Smooth muscle cell (in vitro differentiated cells): ENCODE measurements around the gene E2F2. TPM values are rescaled to one million over a fixed set of nuclear protein-coding genes. Genes with fewer than 3 reads are reported as not detected.
A peak's percentile ranks its signal among the peaks of the same experiment; 100 is the strongest.

Source experiments
- DNase-seq: peaks from one replicate; lab custom pipeline; 2025; ENCODE audit not compliant: unreplicated experiment; lab: John Stamatoyannopoulos, UW
- H2AFZ ChIP-seq: fragments of 200-600 bp; sonication (generic); 2 replicates; pipeline ENCODE4 v1.6.0; 2016; ENCODE audit warnings: antibody characterized with exemption, low read depth, mild to moderate bottlenecking
- H3F3A ChIP-seq: fragments of 200-600 bp; sonication (generic); 2 replicates; pipeline ENCODE4 v1.6.0; 2017; ENCODE audit warnings: antibody characterized with exemption, low read depth
- H3K27ac ChIP-seq: fragments of 200-600 bp; sonication (generic); 2 replicates; pipeline ENCODE4 v1.5.1; 2016; ENCODE audit warnings: low read depth, mild to moderate bottlenecking
- H3K27me3 ChIP-seq: fragments of 200-600 bp; sonication (generic); 2 replicates; pipeline ENCODE4 v1.6.1; 2016; ENCODE audit warnings: low read depth, mild to moderate bottlenecking
- H3K36me3 ChIP-seq: fragments of 200-600 bp; sonication (generic); 2 replicates; pipeline ENCODE4 v1.5.1; 2016; ENCODE audit warnings: low read depth
- H3K4me1 ChIP-seq: fragments of 200-600 bp; sonication (generic); 2 replicates; pipeline ENCODE4 v1.5.1; 2016; ENCODE audit warnings: low read depth
- H3K4me2 ChIP-seq: fragments of 200-600 bp; sonication (generic); 2 replicates; pipeline ENCODE4 v1.6.0; 2016; ENCODE audit warnings: mild to moderate bottlenecking
- H3K4me3 ChIP-seq: fragments of 200-600 bp; sonication (generic); 2 replicates; pipeline ENCODE4 v1.5.1; 2016; ENCODE audit warnings: mild to moderate bottlenecking
- H3K79me2 ChIP-seq: fragments of 200-600 bp; sonication (generic); 2 replicates; pipeline ENCODE4 v1.6.0; 2016; ENCODE audit warnings: low read depth, mild to moderate bottlenecking
- H3K9ac ChIP-seq: fragments of 200-600 bp; sonication (generic); 2 replicates; pipeline ENCODE4 v1.6.0; 2016; ENCODE audit warnings: low read depth
- H3K9me3 ChIP-seq: fragments of 200-600 bp; sonication (generic); replicated peaks from 2 replicates; pipeline ENCODE4 v1.5.1; 2016; ENCODE audit warnings: low read depth
- H4K20me1 ChIP-seq: fragments of 200-600 bp; sonication (generic); 2 replicates; pipeline ENCODE4 v1.6.0; 2016; ENCODE audit warnings: low read depth
- CTCF ChIP-seq: fragments of 200-600 bp; sonication (generic); IDR thresholded peaks from 2 replicates; pipeline ENCODE4 v1.5.1; 2017; ENCODE audit warnings: borderline replicate concordance, mild to moderate bottlenecking, antibody characterized with exemption; ENCODE audit not compliant: insufficient read depth, poor library complexity, severe bottlenecking
- WGBS: methylation state at CpG from one replicate; pipeline ENCODE4 v1.1.7; 2016; ENCODE audit warnings: low lambda C conversion rate; 5-methylcytosine and 5-hydroxymethylcytosine counted together
- polyA plus RNA-seq: library from polyadenylated mRNA; unstranded; fragments of >200 nt; fragmentation: Nextera tagmentation; extraction: Ambion mirVana; gene quantifications from 2 replicates; pipeline ENCODE4 v1.2.1, GENCODE V29; 2016
- total RNA-seq: library from RNA; depleted of rRNA; stranded (reverse); fragments of >200 nt; gene quantifications from 2 replicates; pipeline ENCODE4 v1.2.3, GENCODE V29; 2014

The E2F2 gene
- total and polyA plus RNA-seq, 2 experiments from 2014 or later: 0.63 to 1.4 TPM

- Histone ChIP-seq H3K4me3 (peak overlapping the region; percentile 89), H3K9ac (peak overlapping the region; percentile 82), H3K4me1 (peaks cover 73% of the 10 kb centered on the region), H2AFZ (no peak overlapping the region), H4K20me1 (peaks cover 35% of the 10 kb centered on the region), H3F3A (peaks cover 53% of the 10 kb centered on the region), H3K27me3 (no peaks in the 10 kb centered on the region), H3K9me3 (no peaks in the 10 kb centered on the region), H3K79me2 (peaks cover 24% of the 10 kb centered on the region), H3K36me3 (no peaks in the 10 kb centered on the region), H3K27ac (peak overlapping the region; percentile 99), H3K4me2 (peak overlapping the region; percentile 98)
- no peak for TF ChIP-seq CTCF
- DNase-seq: no peak
- 2% methylated on average over 33 of the region's 34 CpGs for WGBS
Observed at GRCh38 chr1:23558140-23558871, 27.3 kb upstream of the E2F2 start.

DNA sequence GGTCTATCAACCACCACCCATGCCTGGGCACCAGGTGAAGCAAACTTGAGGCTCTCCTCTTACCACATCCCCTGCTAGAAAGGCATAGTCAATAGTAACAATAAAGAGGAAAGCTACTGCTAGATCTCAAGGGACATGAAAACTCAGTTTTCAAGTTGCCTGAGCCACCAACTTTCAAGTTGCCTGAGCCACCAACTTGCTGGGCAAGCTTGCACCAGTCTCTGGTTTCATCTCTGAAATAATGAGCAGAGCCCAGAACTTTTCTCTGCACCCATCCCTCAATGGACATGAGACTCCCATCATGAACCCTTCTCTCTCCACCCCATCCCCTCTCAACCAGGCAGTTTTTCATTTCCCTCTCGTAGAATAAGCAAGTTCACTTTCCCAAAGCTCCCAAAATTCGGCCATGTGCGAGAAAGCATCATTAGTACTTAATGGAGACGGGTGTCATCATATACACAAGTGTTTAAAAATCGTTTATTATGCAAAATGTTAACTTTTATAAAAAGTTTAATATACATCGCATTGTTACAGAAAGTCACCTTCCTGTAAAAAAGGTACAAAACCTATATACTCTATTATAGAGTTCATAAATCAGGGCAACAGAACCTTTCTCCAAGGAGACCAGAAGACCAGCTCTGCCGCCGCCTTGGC, 26.6 kb upstream of the E2F2 start:
- Histone ChIP-seq H3K27ac (peak overlapping the region; percentile 99), H4K20me1 (peaks cover 35% of the 10 kb centered on the region), H3K4me2 (peak overlapping the region; percentile 98), H3K4me1 (peaks cover 66% of the 10 kb centered on the region), H3K9ac (peak overlapping the region; percentile 82), H3F3A (peaks cover 47% of the 10 kb centered on the region), H3K36me3 (no peaks in the 10 kb centered on the region), H3K4me3 (peak overlapping the region; percentile 89), H2AFZ (no peak overlapping the region), H3K27me3 (no peaks in the 10 kb centered on the region), H3K79me2 (peaks cover 24% of the 10 kb centered on the region), H3K9me3 (no peaks in the 10 kb centered on the region)
- DNase-seq: no peak
- 8% methylated on average over 8 of the region's 8 CpGs for WGBS
- TF ChIP-seq CTCF: no peak

DNA sequence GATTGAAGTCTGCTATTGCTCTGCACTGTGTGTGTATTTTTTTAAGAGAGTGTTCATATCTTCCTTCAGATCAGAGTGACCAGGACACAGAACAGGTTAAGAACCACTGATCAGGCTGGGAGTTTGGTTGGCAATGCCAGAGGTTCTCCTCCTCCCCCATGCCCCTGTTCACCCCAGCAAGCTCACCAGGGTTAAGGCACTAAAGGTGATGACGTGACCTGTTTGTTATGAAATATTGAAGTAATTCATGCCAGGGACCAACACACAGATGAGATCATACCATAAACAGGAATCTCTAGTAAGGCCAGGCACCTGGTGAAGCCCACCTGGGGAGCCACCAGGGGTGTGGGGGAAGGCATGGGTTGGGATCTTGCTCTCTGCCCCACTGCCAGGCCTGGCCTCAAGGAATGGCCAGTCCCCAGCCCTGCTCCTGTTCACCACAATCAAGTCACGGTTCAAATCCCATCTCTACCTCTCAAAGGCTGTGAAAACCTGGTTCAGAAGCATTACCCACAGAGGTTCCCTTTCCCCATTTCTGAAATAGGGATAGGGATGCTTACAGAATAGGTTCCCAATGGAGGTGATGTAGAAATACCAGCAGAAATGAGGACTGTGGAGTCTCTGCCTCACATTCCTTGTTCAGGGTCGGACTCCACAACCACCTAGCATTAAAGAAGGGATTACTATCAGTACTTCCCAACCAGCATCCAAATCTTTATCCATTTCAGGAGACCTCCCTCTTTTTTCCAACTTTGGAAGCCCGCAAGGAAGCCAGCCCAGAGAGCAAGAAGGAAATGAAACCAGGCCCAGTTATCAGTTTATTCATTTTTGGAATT, 25.8 kb upstream of the E2F2 start:
- peaks cover 47% of the 10 kb centered on the region for H3F3A ChIP-seq
- H3K79me2 ChIP-seq: peaks cover 24% of the 10 kb centered on the region
- peaks cover 66% of the 10 kb centered on the region for H3K4me1 ChIP-seq
- no peak overlapping the region for H2AFZ ChIP-seq
- no peaks in the 10 kb centered on the region for H3K36me3 ChIP-seq
- no peak for DNase-seq
- H3K4me2 ChIP-seq: peak overlapping the region; percentile 98
- TF ChIP-seq CTCF: no peak
- 40% methylated on average over 4 of the region's 4 CpGs for WGBS
- peak overlapping the region; percentile 89 for H3K4me3 ChIP-seq
- peaks cover 35% of the 10 kb centered on the region for H4K20me1 ChIP-seq
- H3K9me3 ChIP-seq: no peaks in the 10 kb centered on the region
- peak overlapping the region; percentile 82 for H3K9ac ChIP-seq
- no peaks in the 10 kb centered on the region for H3K27me3 ChIP-seq
- H3K27ac ChIP-seq: peak overlapping the region; percentile 99
